C4-2B (cell line): ENCODE results near the gene EGFLAM.

Source experiments
- ZFX ChIP-seq: fragments of 450-650 bp; IDR thresholded peaks from 2 replicates; pipeline ENCODE4 v1.6.1; 2017
- TF ChIP-seq, protein P1 (sequence below): fragments of 450-650 bp; conservative IDR thresholded peaks from 2 replicates; pipeline ENCODE4 v1.5.1; 2017; ENCODE audit warnings: mild to moderate bottlenecking

- TF ChIP-seq, protein P1, sequence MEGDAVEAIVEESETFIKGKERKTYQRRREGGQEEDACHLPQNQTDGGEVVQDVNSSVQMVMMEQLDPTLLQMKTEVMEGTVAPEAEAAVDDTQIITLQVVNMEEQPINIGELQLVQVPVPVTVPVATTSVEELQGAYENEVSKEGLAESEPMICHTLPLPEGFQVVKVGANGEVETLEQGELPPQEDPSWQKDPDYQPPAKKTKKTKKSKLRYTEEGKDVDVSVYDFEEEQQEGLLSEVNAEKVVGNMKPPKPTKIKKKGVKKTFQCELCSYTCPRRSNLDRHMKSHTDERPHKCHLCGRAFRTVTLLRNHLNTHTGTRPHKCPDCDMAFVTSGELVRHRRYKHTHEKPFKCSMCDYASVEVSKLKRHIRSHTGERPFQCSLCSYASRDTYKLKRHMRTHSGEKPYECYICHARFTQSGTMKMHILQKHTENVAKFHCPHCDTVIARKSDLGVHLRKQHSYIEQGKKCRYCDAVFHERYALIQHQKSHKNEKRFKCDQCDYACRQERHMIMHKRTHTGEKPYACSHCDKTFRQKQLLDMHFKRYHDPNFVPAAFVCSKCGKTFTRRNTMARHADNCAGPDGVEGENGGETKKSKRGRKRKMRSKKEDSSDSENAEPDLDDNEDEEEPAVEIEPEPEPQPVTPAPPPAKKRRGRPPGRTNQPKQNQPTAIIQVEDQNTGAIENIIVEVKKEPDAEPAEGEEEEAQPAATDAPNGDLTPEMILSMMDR: no peak
- TF ChIP-seq ZFX: no peak
Observed at GRCh38 chr5:38465702-38466423, 207.5 kb downstream of the EGFLAM start.
